ENCODE data around the gene ILKAP.

The ILKAP gene

GRCh38 chr2:238139196-238140039, 64.1 kb downstream of the ILKAP start:
- peak overlapping the region; percentile 97 for H3K4me2 ChIP-seq (ENCODE audit: low read depth, low read length)
- H3K9ac ChIP-seq (ENCODE audit: low read length): no peak overlapping the region
- peak; percentile 88 for TF ChIP-seq CTCF (IDR thresholded peaks at IDR 0.05; ENCODE audit: low read length)
- TF ChIP-seq EZH2 (optimal IDR thresholded peaks at IDR 0.05; ENCODE audit: low read depth, low read length): no peak
- no peak overlapping the region for H3K27ac ChIP-seq (ENCODE audit: low read length)
- H3K27me3 ChIP-seq (replicated peaks; ENCODE audit: insufficient read depth, low read length): no peaks in the 10 kb centered on the region; the same call in 1 of the 2 replicates
- no peaks in the 10 kb centered on the region for H3K9me3 ChIP-seq (replicated peaks; ENCODE audit: insufficient read depth, low read length)
- H3K36me3 ChIP-seq (replicated peaks; ENCODE audit: insufficient read depth, low read length): no peaks in the 10 kb centered on the region
- H4K20me1 ChIP-seq (ENCODE audit: insufficient read depth, low read length): no peaks in the 10 kb centered on the region
- H3K79me2 ChIP-seq (ENCODE audit: low read length): no peaks in the 10 kb centered on the region
- H3K4me1 ChIP-seq (ENCODE audit: low read length): no peaks in the 10 kb centered on the region
- peak overlapping the region; percentile 80 for H2AFZ ChIP-seq (ENCODE audit: low read length)
- no peaks in the 10 kb centered on the region for H3F3A ChIP-seq (ENCODE audit: insufficient read depth, low read length)
- peak overlapping the region; percentile 49 for H3K4me3 ChIP-seq (ENCODE audit: low read length)
- no peaks in the 10 kb centered on the region for H3K9me2 ChIP-seq (replicated peaks; ENCODE audit: insufficient read depth, low read length)
- peak; percentile 46 for DNase-seq

GRCh38 chr2:238138331-238139195, 64.9 kb downstream of the ILKAP start, which contains the start of gene KLHL30:
Gene KLHL30, plus strand, starts transcription at chr2:238138668. Its CDS starts 2,087 bp downstream, at chr2:238140755.
- Histone ChIP-seq H3K27ac (ENCODE audit: low read length) (no peak within 1 kb of the TSS), H3K9me2 (replicated peaks; ENCODE audit: insufficient read depth, low read length) (no peaks in the 10 kb centered on the region), H3K27me3 (replicated peaks; ENCODE audit: insufficient read depth, low read length) (no peaks in the 10 kb centered on the region; the same call in 1 of the 2 replicates), H3K4me1 (ENCODE audit: low read length) (no peaks in the 10 kb centered on the region), H3K9me3 (replicated peaks; ENCODE audit: insufficient read depth, low read length) (no peaks in the 10 kb centered on the region), H4K20me1 (ENCODE audit: insufficient read depth, low read length) (no peaks in the 10 kb centered on the region), H3K36me3 (replicated peaks; ENCODE audit: insufficient read depth, low read length) (no peaks in the 10 kb centered on the region), H3K9ac (ENCODE audit: low read length) (no peak within 1 kb of the TSS), H2AFZ (ENCODE audit: low read length) (peak within 1 kb of the TSS; percentile 80), H3K4me2 (ENCODE audit: low read depth, low read length) (peak within 1 kb of the TSS; percentile 97), H3K4me3 (ENCODE audit: low read length) (peak within 1 kb of the TSS; percentile 49), H3K79me2 (ENCODE audit: low read length) (no peaks in the 10 kb centered on the region), H3F3A (ENCODE audit: insufficient read depth, low read length) (no peaks in the 10 kb centered on the region)
- TF ChIP-seq EZH2phosphoT487 (IDR thresholded peaks at IDR 0.05; ENCODE audit: low read length) (no peak), CTCF (IDR thresholded peaks at IDR 0.05; ENCODE audit: low read length) (no peak), EZH2 (optimal IDR thresholded peaks at IDR 0.05; ENCODE audit: low read depth, low read length) (no peak)
- DNase-seq: no peak

GRCh38 chr2:238137885-238138284, 65.6 kb downstream of the ILKAP start:
- no peak for TF ChIP-seq EZH2phosphoT487 (IDR thresholded peaks at IDR 0.05; ENCODE audit: low read length)
- no peak for TF ChIP-seq EZH2 (optimal IDR thresholded peaks at IDR 0.05; ENCODE audit: low read depth, low read length)
- TF ChIP-seq CTCF (IDR thresholded peaks at IDR 0.05; ENCODE audit: low read length): no peak
- Histone ChIP-seq H3K4me3 (ENCODE audit: low read length) (no peak overlapping the region), H3K36me3 (replicated peaks; ENCODE audit: insufficient read depth, low read length) (no peaks in the 10 kb centered on the region), H4K20me1 (ENCODE audit: insufficient read depth, low read length) (no peaks in the 10 kb centered on the region), H3K4me2 (ENCODE audit: low read depth, low read length) (no peak overlapping the region), H3K9me3 (replicated peaks; ENCODE audit: insufficient read depth, low read length) (no peaks in the 10 kb centered on the region), H3F3A (ENCODE audit: insufficient read depth, low read length) (no peaks in the 10 kb centered on the region), H3K9ac (ENCODE audit: low read length) (no peak overlapping the region), H3K27ac (ENCODE audit: low read length) (no peak overlapping the region), H3K4me1 (ENCODE audit: low read length) (no peaks in the 10 kb centered on the region), H3K27me3 (replicated peaks; ENCODE audit: insufficient read depth, low read length) (no peaks in the 10 kb centered on the region; the same call in 1 of the 2 replicates), H3K79me2 (ENCODE audit: low read length) (no peaks in the 10 kb centered on the region), H3K9me2 (replicated peaks; ENCODE audit: insufficient read depth, low read length) (no peaks in the 10 kb centered on the region), H2AFZ (ENCODE audit: low read length) (no peak overlapping the region)
- DNase-seq: no peak

All from MM.1S (cell line).